Left forelimb (tissue), 1 donor: ENCODE data around the gene HOXC6.
"Not testable (repeated sequence)": the region's sequence is repeated elsewhere in the genome, so short reads cannot be mapped to it uniquely, and the experiment has no call there.

Source experiments
- DNase-seq: peaks from one replicate; pipeline ENCODE4 v3.0.0-alpha.2; 2018; ENCODE audit warnings: low spot score

The HOXC6 gene

GRCh38 chr12:54058128-54058768 lies 30.0 kb downstream of the HOXC6 start:
- DNase-seq: no peak

- DNase-seq: no peak
Observed at GRCh38 chr12:54059668-54060067, 31.4 kb downstream of the HOXC6 start.

GRCh38 chr12:54060174-54060974 lies 32.1 kb downstream of the HOXC6 start:
- no peak for DNase-seq

GRCh38 chr12:54060975-54061778 lies 32.9 kb downstream of the HOXC6 start:
- no peak for DNase-seq

- no peak for DNase-seq
Observed at GRCh38 chr12:54065677-54066076, 37.4 kb downstream of the HOXC6 start.

GRCh38 chr12:54066408-54066807 lies 38.2 kb downstream of the HOXC6 start:
- DNase-seq: no peak

- DNase-seq: no peak
Observed at GRCh38 chr12:54068418-54069070, 40.3 kb downstream of the HOXC6 start.

GRCh38 chr12:54071942-54072341 lies 43.7 kb downstream of the HOXC6 start:
- DNase-seq: no peak

GRCh38 chr12:54074308-54074707 lies 46.1 kb downstream of the HOXC6 start:
- DNase-seq: no peak

- no peak for DNase-seq
Observed at GRCh38 chr12:54075409-54075808, 47.2 kb downstream of the HOXC6 start.

GRCh38 chr12:54075974-54076373 lies 47.7 kb downstream of the HOXC6 start:
- no peak for DNase-seq

- not testable (repeated sequence) for DNase-seq
Observed at GRCh38 chr12:54077843-54078242, 49.6 kb downstream of the HOXC6 start.

- not testable (repeated sequence) for DNase-seq
Observed at GRCh38 chr12:54079115-54079514, 50.9 kb downstream of the HOXC6 start.
